Hepatic stellate cell (primary cell): Measurements from ENCODE around the gene CD180.

Source experiments
- DNase-seq: peaks from one replicate; pipeline ENCODE4 v3.0.0; 2011; ENCODE audit warnings: low spot score

Gene CD180

GRCh38 chr5:67160985-67161384 is 35.6 kb downstream of the CD180 start:
- peak; percentile 84 for DNase-seq

- no peak for DNase-seq
Measured at GRCh38 chr5:67160272-67160671, 36.3 kb downstream of the CD180 start.

- DNase-seq: no peak
Measured at GRCh38 chr5:67156976-67157583, 39.5 kb downstream of the CD180 start.

- DNase-seq: no peak
Measured at GRCh38 chr5:67154556-67155206, 41.9 kb downstream of the CD180 start.

- DNase-seq: no peak
Measured at GRCh38 chr5:67153292-67153691, 43.3 kb downstream of the CD180 start.

- DNase-seq: no peak
Measured at GRCh38 chr5:67152400-67152799, 44.2 kb downstream of the CD180 start.

- DNase-seq: peak; percentile 50
Measured at GRCh38 chr5:67149951-67150523, 46.6 kb downstream of the CD180 start.

GRCh38 chr5:67149057-67149950 is 47.3 kb downstream of the CD180 start:
- DNase-seq: no peak

GRCh38 chr5:67147760-67148159 is 48.8 kb downstream of the CD180 start:
- no peak for DNase-seq

- no peak for DNase-seq
Measured at GRCh38 chr5:67146981-67147380, 49.6 kb downstream of the CD180 start.

GRCh38 chr5:67146574-67146973 is 50.0 kb downstream of the CD180 start:
- no peak for DNase-seq

GRCh38 chr5:67144183-67144639 is 52.4 kb downstream of the CD180 start:
- no peak for DNase-seq

- DNase-seq: no peak
Measured at GRCh38 chr5:67143549-67143948, 53.0 kb downstream of the CD180 start.

- DNase-seq: no peak
Measured at GRCh38 chr5:67142816-67143215, 53.8 kb downstream of the CD180 start.

GRCh38 chr5:67141644-67142043 is 55.0 kb downstream of the CD180 start:
- DNase-seq: no peak

- DNase-seq: no peak
Measured at GRCh38 chr5:67140413-67140812, 56.2 kb downstream of the CD180 start.

- DNase-seq: no peak
Measured at GRCh38 chr5:67139030-67139429, 57.6 kb downstream of the CD180 start.

GRCh38 chr5:67135381-67135984 is 61.1 kb downstream of the CD180 start:
- DNase-seq: no peak

- no peak for DNase-seq
Measured at GRCh38 chr5:67133776-67134175, 62.8 kb downstream of the CD180 start.

GRCh38 chr5:67133217-67133616 is 63.4 kb downstream of the CD180 start:
- no peak for DNase-seq

GRCh38 chr5:67129768-67130167 is 66.8 kb downstream of the CD180 start:
- DNase-seq: no peak
